HFFc6 (cell line): ENCODE results near the gene C10orf71. TPM values are rescaled to one million over a fixed set of nuclear protein-coding genes. Genes with fewer than 3 reads are reported as not detected.

Experiments
- DNase-seq: peaks from one replicate; pipeline ENCODE4 v3.0.0-alpha.2; 2018
- H3K27ac Mint-ChIP-seq: 2 replicates; pipeline ENCODE4 v1.8.0; 2020; ENCODE audit warnings: mild to moderate bottlenecking, mixed read lengths
- H3K27me3 Mint-ChIP-seq: 2 replicates; pipeline ENCODE4 v1.8.0; 2021; ENCODE audit warnings: mild to moderate bottlenecking, moderate library complexity, mixed read lengths; ENCODE audit not compliant: insufficient read depth
- H3K36me3 Mint-ChIP-seq: 2 replicates; pipeline ENCODE4 v1.8.0; 2021; ENCODE audit warnings: low read depth, mixed read lengths
- H3K4me1 Mint-ChIP-seq: 2 replicates; pipeline ENCODE4 v1.8.0; 2020; ENCODE audit warnings: low read depth, mixed read lengths
- H3K4me3 Mint-ChIP-seq: 2 replicates; pipeline ENCODE4 v1.8.0; 2020; ENCODE audit warnings: mild to moderate bottlenecking, moderate library complexity, mixed read lengths
- H3K9me3 Mint-ChIP-seq: 2 replicates; pipeline ENCODE4 v1.8.0; 2020; ENCODE audit warnings: mild to moderate bottlenecking, mixed read lengths
- total RNA-seq, 6 experiments: library from RNA; stranded (reverse); fragmentation: NEBNext Ultra II Directional; extraction: Animal tissue kit (Norgen Biotek cat#: 25700); gene quantifications; 2 replicates in 1 of 6; 3 replicates in 5 of 6; pipeline ENCODE4 v1.2.3, GENCODE V29; 2021
- TF ChIP-seq, protein P1 (sequence below): fragments of 200-600 bp; sonication (generic); IDR thresholded peaks from 2 replicates; pipeline ENCODE4 v1.5.0; 2021; ENCODE audit warnings: antibody characterized with exemption, mild to moderate bottlenecking

C10orf71 gene
- total RNA-seq, 6 experiments from 2014 or later, result not detected

- TF ChIP-seq, protein P1, sequence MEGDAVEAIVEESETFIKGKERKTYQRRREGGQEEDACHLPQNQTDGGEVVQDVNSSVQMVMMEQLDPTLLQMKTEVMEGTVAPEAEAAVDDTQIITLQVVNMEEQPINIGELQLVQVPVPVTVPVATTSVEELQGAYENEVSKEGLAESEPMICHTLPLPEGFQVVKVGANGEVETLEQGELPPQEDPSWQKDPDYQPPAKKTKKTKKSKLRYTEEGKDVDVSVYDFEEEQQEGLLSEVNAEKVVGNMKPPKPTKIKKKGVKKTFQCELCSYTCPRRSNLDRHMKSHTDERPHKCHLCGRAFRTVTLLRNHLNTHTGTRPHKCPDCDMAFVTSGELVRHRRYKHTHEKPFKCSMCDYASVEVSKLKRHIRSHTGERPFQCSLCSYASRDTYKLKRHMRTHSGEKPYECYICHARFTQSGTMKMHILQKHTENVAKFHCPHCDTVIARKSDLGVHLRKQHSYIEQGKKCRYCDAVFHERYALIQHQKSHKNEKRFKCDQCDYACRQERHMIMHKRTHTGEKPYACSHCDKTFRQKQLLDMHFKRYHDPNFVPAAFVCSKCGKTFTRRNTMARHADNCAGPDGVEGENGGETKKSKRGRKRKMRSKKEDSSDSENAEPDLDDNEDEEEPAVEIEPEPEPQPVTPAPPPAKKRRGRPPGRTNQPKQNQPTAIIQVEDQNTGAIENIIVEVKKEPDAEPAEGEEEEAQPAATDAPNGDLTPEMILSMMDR, result no peak
- no peak for DNase-seq
- no peak overlapping the region for H3K4me3 Mint-ChIP-seq
- no peaks in the 10 kb centered on the region for H3K9me3 Mint-ChIP-seq
- H3K27ac Mint-ChIP-seq, result no peak overlapping the region
- H3K27me3 Mint-ChIP-seq, result peaks cover 44% of the 10 kb centered on the region
- H3K36me3 Mint-ChIP-seq, result no peaks in the 10 kb centered on the region
- H3K4me1 Mint-ChIP-seq, result no peaks in the 10 kb centered on the region
Measured at GRCh38 chr10:49321021-49321420, 22.1 kb downstream of the C10orf71 start.

GRCh38 chr10:49322371-49323170 is 23.6 kb downstream of the C10orf71 start:
- Mint-ChIP-seq H3K9me3 (no peaks in the 10 kb centered on the region), H3K36me3 (no peaks in the 10 kb centered on the region), H3K27ac (no peak overlapping the region), H3K4me3 (no peak overlapping the region), H3K27me3 (peaks cover 47% of the 10 kb centered on the region), H3K4me1 (no peaks in the 10 kb centered on the region)
- DNase-seq, result no peak
- TF ChIP-seq, protein P1, result no peak

- Mint-ChIP-seq H3K27ac (no peak overlapping the region), H3K36me3 (no peaks in the 10 kb centered on the region), H3K4me3 (no peak overlapping the region), H3K9me3 (no peaks in the 10 kb centered on the region), H3K27me3 (peaks cover 49% of the 10 kb centered on the region), H3K4me1 (no peaks in the 10 kb centered on the region)
- TF ChIP-seq, protein P1, result no peak
- no peak for DNase-seq
Measured at GRCh38 chr10:49323171-49323895, 24.4 kb downstream of the C10orf71 start.

DNA sequence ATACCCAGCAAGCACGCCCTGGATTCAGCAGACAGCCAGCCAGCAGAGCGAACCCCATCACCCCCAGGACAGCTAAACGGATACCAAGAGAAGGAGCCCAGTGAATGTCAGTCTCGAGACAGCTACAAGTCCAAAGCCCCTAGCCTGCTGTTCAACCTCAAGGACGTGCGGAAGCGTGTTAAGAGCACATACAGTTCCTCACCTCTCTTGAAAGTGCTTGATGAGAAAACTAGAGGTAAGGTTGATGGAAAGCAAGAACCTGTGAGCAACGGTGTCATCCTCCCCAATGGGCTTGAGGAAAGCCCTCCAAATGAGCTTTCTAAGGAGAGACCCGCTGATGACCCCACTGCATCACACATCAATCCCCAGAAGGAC is 24.9 kb downstream of the C10orf71 start:
- Mint-ChIP-seq H3K36me3 (no peaks in the 10 kb centered on the region), H3K27ac (no peak overlapping the region), H3K27me3 (peaks cover 51% of the 10 kb centered on the region), H3K4me3 (no peak overlapping the region), H3K4me1 (no peaks in the 10 kb centered on the region), H3K9me3 (no peaks in the 10 kb centered on the region)
- TF ChIP-seq, protein P1, result no peak
- DNase-seq, result no peak

DNA sequence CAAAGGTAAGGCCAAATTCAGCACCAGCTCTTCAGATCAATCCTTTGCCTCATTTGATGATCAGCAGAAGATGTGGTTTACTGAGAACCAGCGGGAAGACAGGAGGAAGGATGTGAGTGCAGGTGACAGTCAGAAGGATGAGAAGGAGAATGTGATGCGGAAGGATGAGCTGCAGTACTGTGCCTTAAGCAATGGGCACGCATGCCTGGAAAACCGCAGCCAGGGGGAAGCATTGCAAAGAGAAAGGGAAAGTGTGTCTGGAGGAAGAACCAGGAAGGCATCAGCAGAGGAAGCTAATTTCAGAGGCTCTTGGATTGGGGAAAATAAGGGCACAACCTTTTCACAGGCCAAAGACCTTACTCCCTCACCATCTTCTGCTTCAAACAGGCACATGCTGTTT is 25.7 kb downstream of the C10orf71 start:
- Mint-ChIP-seq H3K36me3 (no peaks in the 10 kb centered on the region), H3K27me3 (peaks cover 59% of the 10 kb centered on the region), H3K4me1 (no peaks in the 10 kb centered on the region), H3K27ac (no peak overlapping the region), H3K4me3 (no peak overlapping the region), H3K9me3 (no peaks in the 10 kb centered on the region)
- TF ChIP-seq, protein P1, result 0 out of 2 replicates have a peak, but pooled peaks have one; percentile 9
- DNase-seq, result no peak
